IMR-90 (cell line): ENCODE results near the gene NDUFB10. TPM values are rescaled to one million over a fixed set of nuclear protein-coding genes. Genes with fewer than 3 reads are reported as not detected.

Experiments used
- ATAC-seq: fragments of 200-7000 bp; cut with Tn5 transposase; 2 replicates; pipeline ENCODE4 v1.9.1; 2020; ENCODE audit warnings: low read depth, mild to moderate bottlenecking, moderate library complexity
- BruUV-seq: library from RNA; stranded (reverse); fragments of 400-500 nt; replicated peaks from 2 replicates; lab custom pipeline; 2021; lab: Mats Ljungman, UMichigan
- CTCF ChIA-PET: fragments of 300-600 bp; formaldehyde crosslinking; extraction: SDS; loops from one replicate; lab custom pipeline; 2021; ENCODE audit warnings: antibody characterized with exemption; lab: Yijun Ruan, JAX
- POLR2A ChIA-PET: fragments of 300-600 bp; sonication (Branson Sonifier 250); formaldehyde crosslinking; loops from one replicate; lab custom pipeline; 2022; ENCODE audit warnings: antibody characterized with exemption; ENCODE audit not compliant: unreplicated experiment; lab: Charles Lee
- DNase-seq: peaks from one replicate; pipeline ENCODE4 v3.0.0; 2013
- H2AFZ ChIP-seq: replicated peaks from 2 replicates; pipeline ENCODE3; 2013; ENCODE audit warnings: low read length, mild to moderate bottlenecking; ENCODE audit not compliant: poor library complexity
- H2AK5ac ChIP-seq: 2 replicates; pipeline ENCODE4 v1.6.1; 2013; ENCODE audit warnings: low read depth, low read length, inconsistent platforms
- H2AK9ac ChIP-seq: replicated peaks from 2 replicates; pipeline ENCODE3; 2013; ENCODE audit warnings: mild to moderate bottlenecking, low read depth, low read length, moderate library complexity; ENCODE audit not compliant: poor library complexity
- H2BK120ac ChIP-seq: 2 replicates; pipeline ENCODE4 v1.6.1; 2013; ENCODE audit warnings: low read depth, low read length, inconsistent platforms
- H2BK15ac ChIP-seq: 3 replicates; pipeline ENCODE4 v1.6.1; 2013; ENCODE audit warnings: low read depth, low read length, inconsistent platforms
- H2BK20ac ChIP-seq: 2 replicates; pipeline ENCODE4 v1.6.1; 2013; ENCODE audit warnings: low read depth, mild to moderate bottlenecking, inconsistent platforms, low read length, moderate library complexity
- H2BK5ac ChIP-seq: 2 replicates; pipeline ENCODE4 v1.6.1; 2013; ENCODE audit warnings: mild to moderate bottlenecking, low read depth, low read length, inconsistent platforms; ENCODE audit not compliant: poor library complexity, severe bottlenecking
- H3K14ac ChIP-seq: replicated peaks from 2 replicates; pipeline ENCODE4 v1.6.1; 2013; ENCODE audit warnings: low read depth, low read length, inconsistent platforms
- H3K18ac ChIP-seq: 2 replicates; pipeline ENCODE4 v1.6.1; 2013; ENCODE audit warnings: low read depth, low read length, control low read depth
- H3K23ac ChIP-seq: 2 replicates; pipeline ENCODE4 v1.6.1; 2013; ENCODE audit warnings: low read depth, low read length, inconsistent platforms
- H3K27ac ChIP-seq: 2 replicates; pipeline ENCODE4 v1.5.1; 2013; ENCODE audit warnings: mild to moderate bottlenecking, control low read depth, low read length; ENCODE audit not compliant: insufficient read depth
- H3K27me3 ChIP-seq: 2 replicates; pipeline ENCODE4 v1.6.1; 2013; ENCODE audit warnings: low read length; ENCODE audit not compliant: control insufficient read depth, insufficient read depth
- H3K36me3 ChIP-seq: 2 replicates; pipeline ENCODE4 v1.6.1; 2013; ENCODE audit warnings: low read length, mixed read lengths; ENCODE audit not compliant: control insufficient read depth, insufficient read depth
- H3K4ac ChIP-seq: 2 replicates; pipeline ENCODE4 v1.6.1; 2013; ENCODE audit warnings: low read depth, low read length, inconsistent platforms
- H3K4me1 ChIP-seq: 2 replicates; pipeline ENCODE4 v1.6.1; 2013; ENCODE audit warnings: low read length, mixed read lengths; ENCODE audit not compliant: control insufficient read depth, insufficient read depth
- H3K4me2 ChIP-seq: 2 replicates; pipeline ENCODE4 v1.6.1; 2013; ENCODE audit warnings: low read depth, mild to moderate bottlenecking, control low read depth, low read length, moderate library complexity
- H3K4me3 ChIP-seq: 2 replicates; pipeline ENCODE4 v1.5.1; 2013; ENCODE audit warnings: low read depth, mild to moderate bottlenecking, control low read depth, low read length, moderate library complexity; ENCODE audit not compliant: insufficient read depth
- H3K56ac ChIP-seq: 2 replicates; pipeline ENCODE4 v1.6.1; 2013; ENCODE audit warnings: low read length, inconsistent platforms; ENCODE audit not compliant: insufficient read depth; ENCODE audit errors: extremely low read depth
- H3K79me1 ChIP-seq, 2 experiments: 2 replicates each; pipeline ENCODE4 v1.6.1; 2013; ENCODE audit warnings: low read length in 2 of 2, inconsistent platforms in 1 of 2, low read depth in 1 of 2
- H3K9ac ChIP-seq: 2 replicates; pipeline ENCODE4 v1.6.1; 2013; ENCODE audit warnings: low read depth, low read length, control low read depth
- H3K9me1 ChIP-seq: 2 replicates; pipeline ENCODE4 v1.6.1; 2013; ENCODE audit warnings: low read length, inconsistent platforms; ENCODE audit not compliant: insufficient read depth
- H3K9me3 ChIP-seq: 2 replicates; pipeline ENCODE4 v1.6.1; 2013; ENCODE audit warnings: low read length; ENCODE audit not compliant: control insufficient read depth, insufficient read depth
- H4K20me1 ChIP-seq: 2 replicates; pipeline ENCODE4 v1.6.1; 2013; ENCODE audit warnings: low read length, inconsistent platforms; ENCODE audit not compliant: insufficient read depth
- H4K5ac ChIP-seq: 2 replicates; pipeline ENCODE4 v1.6.1; 2013; ENCODE audit warnings: mild to moderate bottlenecking, low read depth, low read length, control low read depth
- H4K8ac ChIP-seq, 2 experiments: 2 replicates each; pipeline ENCODE4 v1.6.1; 2013; ENCODE audit warnings: low read depth in 2 of 2, low read length in 2 of 2, control low read depth in 1 of 2, inconsistent platforms in 1 of 2
- H4K91ac ChIP-seq: 2 replicates; pipeline ENCODE4 v1.6.1; 2013; ENCODE audit warnings: low read depth, low read length, inconsistent platforms; ENCODE audit not compliant: insufficient read depth
- BHLHE40 ChIP-seq: fragments of 150-350 bp; IDR thresholded peaks from 2 replicates; pipeline ENCODE4 v1.6.1; 2016; ENCODE audit warnings: mild to moderate bottlenecking, low read depth, low read length
- CTCF ChIP-seq: conservative IDR thresholded peaks from 2 replicates; pipeline ENCODE4 v1.5.1; 2012; ENCODE audit warnings: mild to moderate bottlenecking, low read depth, low read length, improper control_type of control experiment
- WGBS, 2 experiments: methylation state at CpG; one replicate each; pipeline versions ENCODE4 v1.1.5 to v1.1.7; 2013; ENCODE audit warnings: missing lambda C conversion rate in 2 of 2; ENCODE audit not compliant: insufficient read length in 1 of 2; ENCODE audit errors: extremely low coverage in 2 of 2; 5-methylcytosine and 5-hydroxymethylcytosine counted together
- dilution Hi-C: fragments of 300-500 bp; cut with HindIII; formaldehyde crosslinking; loops from one replicate; pipeline ENCODE4 v1.14.3; 2018; ENCODE audit warnings: low sequenced_read_pairs; ENCODE audit not compliant: unreplicated experiment
- in situ Hi-C: fragments of 300-500 bp; cut with MboI; formaldehyde crosslinking; loops from 3 replicates; pipeline ENCODE4 v1.14.3; 2019; ENCODE audit warnings: low sequenced_read_pairs, inconsistent platforms, mixed read lengths
- intact Hi-C: fragments of 100-400 bp; cut with micrococcal nuclease; formaldehyde crosslinking; loops from 2 replicates; pipeline ENCODE4 v1.10.0; 2022
- polyA plus RNA-seq, 3 experiments: library from polyadenylated mRNA; depleted of rRNA; stranded (reverse); fragments of >200 nt; gene quantifications; 2 replicates each; pipeline ENCODE4 v1.2.3, GENCODE V29; 2012; ENCODE audit warnings: low replicate concordance in 1 of 3
- total RNA-seq: library from RNA; depleted of rRNA; stranded (reverse); fragments of >200 nt; gene quantifications from 2 replicates; pipeline ENCODE4 v1.2.3, GENCODE V29; 2012
- TF ChIP-seq, protein P1 (sequence below): fragments of 150-350 bp; IDR thresholded peaks from 2 replicates; pipeline ENCODE4 v1.6.1; 2017; ENCODE audit warnings: mild to moderate bottlenecking, antibody characterized with exemption, low read length, low read depth
- TF ChIP-seq, protein P2 (sequence below): fragments of 150-350 bp; IDR thresholded peaks from 2 replicates; pipeline ENCODE4 v1.6.1; 2016; ENCODE audit warnings: low read depth, mild to moderate bottlenecking, low read length, moderate library complexity, borderline replicate concordance

NDUFB10 gene
- total and polyA plus RNA-seq, 2 of the 4 experiments (the other 2 are of a cell fraction), result 189 to 220 TPM

DNA sequence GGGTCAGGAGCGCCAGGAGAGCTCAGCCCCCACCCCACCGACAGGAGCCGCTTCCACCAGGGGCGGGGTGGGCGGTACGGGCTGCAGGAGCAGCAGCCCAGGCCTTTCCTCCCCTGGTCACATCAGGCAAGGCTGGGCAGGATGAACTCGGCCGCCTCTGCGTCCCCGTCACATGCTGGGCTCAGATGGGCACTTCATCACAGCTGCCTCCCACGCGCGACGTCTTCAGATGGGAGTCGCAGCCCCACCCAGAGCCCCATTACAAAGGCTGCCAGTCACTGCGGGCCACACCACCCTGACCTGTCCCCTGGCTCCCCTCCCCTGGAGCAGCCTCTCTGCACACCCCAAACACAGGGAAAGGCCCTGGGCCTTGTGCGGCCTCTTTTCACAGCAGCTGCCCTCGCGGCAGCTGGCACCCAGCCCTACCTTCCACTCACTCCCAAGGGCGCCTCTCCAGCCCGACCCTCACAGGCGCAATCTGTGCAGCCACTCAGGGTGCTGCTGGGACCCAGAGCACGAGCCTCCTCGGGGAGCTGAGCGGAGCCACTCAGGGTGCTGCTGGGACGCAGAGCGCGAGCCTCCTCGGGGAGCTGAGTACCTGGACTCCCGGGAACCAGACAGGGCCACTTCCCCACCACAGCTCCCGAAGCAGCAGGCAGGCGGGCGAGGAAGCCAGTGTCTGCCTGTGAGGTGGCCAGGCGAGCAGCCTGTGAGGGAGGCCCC lies 45.6 kb downstream of the NDUFB10 start (continued):
- TF ChIP-seq BHLHE40, result no peak

- H3K4me1 ChIP-seq, result peaks cover 27% of the 10 kb centered on the region
- in situ Hi-C loops (no loop called here), intact Hi-C loops (no loop called here), dilution Hi-C loops (no loop called here)
- ChIA-PET POLR2A (no interaction called here), CTCF (no interaction called here)
- no peak overlapping the region for H2AK9ac ChIP-seq
- H2BK20ac ChIP-seq, result no peak overlapping the region
- H3K56ac ChIP-seq, result no peak overlapping the region
- no peak overlapping the region for H3K18ac ChIP-seq
- peaks cover 8% of the 10 kb centered on the region; the same call in 1 of the 2 replicates for H3K9me1 ChIP-seq
- H3K4me3 ChIP-seq, result no peak overlapping the region
- ATAC-seq (no peak), DNase-seq (no peak)
- no peak overlapping the region for H3K14ac ChIP-seq
- H3K27me3 ChIP-seq, result no peaks in the 10 kb centered on the region
- H3K9me3 ChIP-seq, result no peaks in the 10 kb centered on the region
- H2AFZ ChIP-seq, result no peak overlapping the region
- peaks cover 37% of the 10 kb centered on the region for H3K36me3 ChIP-seq
- TF ChIP-seq CTCF, result no peak
- TF ChIP-seq, protein P1, sequence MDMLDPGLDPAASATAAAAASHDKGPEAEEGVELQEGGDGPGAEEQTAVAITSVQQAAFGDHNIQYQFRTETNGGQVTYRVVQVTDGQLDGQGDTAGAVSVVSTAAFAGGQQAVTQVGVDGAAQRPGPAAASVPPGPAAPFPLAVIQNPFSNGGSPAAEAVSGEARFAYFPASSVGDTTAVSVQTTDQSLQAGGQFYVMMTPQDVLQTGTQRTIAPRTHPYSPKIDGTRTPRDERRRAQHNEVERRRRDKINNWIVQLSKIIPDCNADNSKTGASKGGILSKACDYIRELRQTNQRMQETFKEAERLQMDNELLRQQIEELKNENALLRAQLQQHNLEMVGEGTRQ, result no peak
- TF ChIP-seq, protein P2, sequence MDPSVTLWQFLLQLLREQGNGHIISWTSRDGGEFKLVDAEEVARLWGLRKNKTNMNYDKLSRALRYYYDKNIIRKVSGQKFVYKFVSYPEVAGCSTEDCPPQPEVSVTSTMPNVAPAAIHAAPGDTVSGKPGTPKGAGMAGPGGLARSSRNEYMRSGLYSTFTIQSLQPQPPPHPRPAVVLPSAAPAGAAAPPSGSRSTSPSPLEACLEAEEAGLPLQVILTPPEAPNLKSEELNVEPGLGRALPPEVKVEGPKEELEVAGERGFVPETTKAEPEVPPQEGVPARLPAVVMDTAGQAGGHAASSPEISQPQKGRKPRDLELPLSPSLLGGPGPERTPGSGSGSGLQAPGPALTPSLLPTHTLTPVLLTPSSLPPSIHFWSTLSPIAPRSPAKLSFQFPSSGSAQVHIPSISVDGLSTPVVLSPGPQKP, result no peak
- no peak overlapping the region for H3K4ac ChIP-seq
- no peak overlapping the region for H4K8ac ChIP-seq
- H3K79me1 ChIP-seq, result peaks cover 19 to 90% of the 10 kb centered on the region in 2 experiments; a peak in 3 of 4 replicates
- no peak overlapping the region for H3K4me2 ChIP-seq
- H3K27ac ChIP-seq, result no peak overlapping the region
- peaks cover 79% of the 10 kb centered on the region for H4K20me1 ChIP-seq
- no peak overlapping the region for H2BK120ac ChIP-seq
- 0 out of 2 replicates have a peak overlapping the region, but pooled peaks have one; percentile 16 for H2AK5ac ChIP-seq
- no peak overlapping the region; the same call in 1 of the 2 replicates for H3K23ac ChIP-seq
- H4K91ac ChIP-seq, result no peak overlapping the region
- H4K5ac ChIP-seq, result no peak overlapping the region
- no peak overlapping the region for H3K9ac ChIP-seq
- BruUV-seq, result no TSS peak
- no peak overlapping the region for H2BK15ac ChIP-seq
- H2BK5ac ChIP-seq, result no peak overlapping the region
- WGBS, 2 experiments, result 86% methylated on average over 9 of the region's 21 CpGs; no CpG with 5 or more reads in 1 of the 2 experiments
These were observed 46.3 kb downstream of the NDUFB10 start for GRCh38 chr16:2005646-2006045.
